Kidney (tissue), 14 donors: Measurements from ENCODE around the gene PRKN. TPM values are rescaled to one million over a fixed set of nuclear protein-coding genes. Genes with fewer than 3 reads are reported as not detected.

Experiments used
- DNase-seq, 5 donors: peaks; one replicate each; pipeline ENCODE4 v3.0.0-alpha.2; 2013 to 2020
- FAIRE-seq: peaks from 2 replicates; lab custom pipeline; 2012; peaks lifted over from hg19 to GRCh38; lab: Jason Lieb, UNC
- H3K27ac ChIP-seq, 2 donors: one replicate each; pipeline ENCODE4 v1.7.0; 2013; ENCODE audit warnings: low read depth in 2 of 2, low read length in 2 of 2, inconsistent platforms in 1 of 2
- H3K27me3 ChIP-seq: one replicate; pipeline ENCODE4 v1.7.1; 2013; ENCODE audit warnings: low read length, inconsistent platforms; ENCODE audit not compliant: control insufficient read depth, insufficient read depth
- H3K36me3 ChIP-seq, 3 donors: one replicate each; pipeline versions ENCODE4 v1.7.0 to v1.7.1; 2013; ENCODE audit warnings: low read length in 3 of 3, control low read depth in 1 of 3, inconsistent platforms in 1 of 3; ENCODE audit not compliant: insufficient read depth in 3 of 3, control insufficient read depth in 2 of 3
- H3K4me1 ChIP-seq, 3 donors: one replicate each; pipeline versions ENCODE4 v1.7.0 to v1.7.1; 2013; ENCODE audit warnings: low read length in 3 of 3, inconsistent platforms in 1 of 3, low read depth in 1 of 3; ENCODE audit not compliant: control insufficient read depth in 2 of 3, insufficient read depth in 2 of 3
- H3K4me3 ChIP-seq, 3 donors: one replicate each; pipeline versions ENCODE4 v1.7.0 to v1.8.1; 2013; ENCODE audit warnings: low read length in 3 of 3, control low read depth in 1 of 3, inconsistent platforms in 1 of 3
- H3K9ac ChIP-seq, 3 donors: one replicate each; pipeline versions ENCODE4 v1.7.0 to v1.7.1; 2013; ENCODE audit warnings: low read length in 3 of 3, control low read depth in 1 of 3, inconsistent platforms in 1 of 3
- H3K9me3 ChIP-seq, 3 donors: one replicate each; pipeline versions ENCODE4 v1.7.0 to v1.7.1; 2013; ENCODE audit warnings: low read length in 3 of 3, control low read depth in 1 of 3, inconsistent platforms in 1 of 3; ENCODE audit not compliant: control insufficient read depth in 2 of 3, insufficient read depth in 1 of 3
- CTCF ChIP-seq: IDR thresholded peaks from 3 replicates; pipeline ENCODE4 v1.5.1; 2012; ENCODE audit warnings: mild to moderate bottlenecking, moderate library complexity, borderline replicate concordance; ENCODE audit not compliant: insufficient read depth; ENCODE audit errors: extremely low read depth
- intact Hi-C: fragments of 100-400 bp; cut with DNase I; formaldehyde crosslinking; loops from one replicate; pipeline ENCODE4 v1.11.1; 2022
- polyA plus RNA-seq: library from polyadenylated mRNA; stranded (reverse); fragments of 350-450 nt; fragmentation: Illumina TruSeq; extraction: RNeasy Lipid Tissue Mini Kit (QIAGEN cat#74804); gene quantifications from one replicate; pipeline ENCODE4 v1.2.3, GENCODE V29; 2014; ENCODE audit warnings: low read depth, low replicate concordance; ENCODE audit not compliant: insufficient read depth
- total RNA-seq: library from RNA; stranded (reverse); fragmentation: NEBNext Ultra II Directional; extraction: Animal tissue kit (Norgen Biotek cat#: 25700); gene quantifications from one replicate; pipeline ENCODE4 v1.2.1, GENCODE V29; 2021
- donor health status: control.
- donor health status: control.
- donor health status: control.
- donor health status: control.
- donor health status: control.
- donor health status: DM: yes; HTN: yes; CAD: no.
- donor health status: Normal renal cell carcinoma (clear cell type).

The PRKN gene
- total and polyA plus RNA-seq, 2 donors from 2014 or later = 8.6 to 10.4 TPM

GRCh38 chr6:161348628-161348994 lies 1379.0 kb downstream of the PRKN start:
- FAIRE-seq (no peak), DNase-seq (no peak)
- Histone ChIP-seq H3K27ac (no peak overlapping the region), H3K27me3 (no peaks in the 10 kb centered on the region), H3K36me3 (no peaks in the 10 kb centered on the region), H3K4me1 (no peaks in the 10 kb centered on the region), H3K9me3 (no peaks in the 10 kb centered on the region), H3K4me3 (no peak overlapping the region), H3K9ac (no peak overlapping the region)
- no peak for TF ChIP-seq CTCF
- intact Hi-C loops = no loop called here

- Histone ChIP-seq H3K9ac (no peak overlapping the region), H3K27me3 (no peaks in the 10 kb centered on the region), H3K27ac (no peak overlapping the region), H3K36me3 (no peaks in the 10 kb centered on the region), H3K9me3 (no peaks in the 10 kb centered on the region), H3K4me3 (no peak overlapping the region), H3K4me1 (no peaks in the 10 kb centered on the region)
- DNase-seq = no peak
- intact Hi-C loops = no loop called here
- no peak for TF ChIP-seq CTCF
- FAIRE-seq = no peak
Observed at GRCh38 chr6:161347988-161348627, 1379.5 kb downstream of the PRKN start.

- Histone ChIP-seq H3K4me1 (no peaks in the 10 kb centered on the region), H3K36me3 (no peaks in the 10 kb centered on the region), H3K4me3 (no peak overlapping the region), H3K9me3 (no peaks in the 10 kb centered on the region), H3K27ac (no peak overlapping the region), H3K27me3 (no peaks in the 10 kb centered on the region), H3K9ac (no peak overlapping the region)
- intact Hi-C loops = no loop called here
- DNase-seq (no peak), FAIRE-seq (no peak)
- no peak for TF ChIP-seq CTCF
Observed at GRCh38 chr6:161347125-161347524, 1380.4 kb downstream of the PRKN start.

- no peak for TF ChIP-seq CTCF
- no peaks in the 10 kb centered on the region for H3K36me3 ChIP-seq
- no peak overlapping the region for H3K27ac ChIP-seq
- H3K27me3 ChIP-seq = no peaks in the 10 kb centered on the region
- H3K4me1 ChIP-seq = no peaks in the 10 kb centered on the region
- H3K9me3 ChIP-seq = no peaks in the 10 kb centered on the region
- intact Hi-C loops = no loop called here
- no peak overlapping the region for H3K9ac ChIP-seq
- DNase-seq (no peak), FAIRE-seq (no peak)
- no peak overlapping the region for H3K4me3 ChIP-seq
Observed at GRCh38 chr6:161346717-161347116, 1380.8 kb downstream of the PRKN start.
